ENCODE results near the gene TLL1.

Gene TLL1

GRCh38 chr4:165971933-165972332 lies 98.9 kb downstream of the TLL1 start:
- DNase-seq (ENCODE audit: low read depth in 2 of 2): no peak

- no peak for DNase-seq (ENCODE audit: low read depth in 2 of 2)
Measured at GRCh38 chr4:165972747-165973146, 99.7 kb downstream of the TLL1 start.

- DNase-seq (ENCODE audit: low read depth in 2 of 2): no peak
Measured at GRCh38 chr4:165982934-165983333, 109.9 kb downstream of the TLL1 start.

GRCh38 chr4:165986956-165987698 lies 114.1 kb downstream of the TLL1 start:
- DNase-seq (ENCODE audit: low read depth in 2 of 2): no peak

- DNase-seq (ENCODE audit: low read depth in 2 of 2): no peak
Measured at GRCh38 chr4:165991325-165992180, 118.5 kb downstream of the TLL1 start.

- no peak for DNase-seq (ENCODE audit: low read depth in 2 of 2)
Measured at GRCh38 chr4:165992283-165992682, 119.2 kb downstream of the TLL1 start.

GRCh38 chr4:165994701-165995100 lies 121.7 kb downstream of the TLL1 start:
- DNase-seq (ENCODE audit: low read depth in 2 of 2): no peak

GRCh38 chr4:166003811-166004210 lies 130.8 kb downstream of the TLL1 start:
- DNase-seq (ENCODE audit: low read depth in 2 of 2): no peak

GRCh38 chr4:166006217-166006616 lies 133.2 kb downstream of the TLL1 start:
- DNase-seq (ENCODE audit: low read depth in 2 of 2): no peak

GRCh38 chr4:166008510-166008909 lies 135.5 kb downstream of the TLL1 start:
- no peak for DNase-seq (ENCODE audit: low read depth in 2 of 2)

- DNase-seq (ENCODE audit: low read depth in 2 of 2): no peak
Measured at GRCh38 chr4:166012129-166013030, 139.3 kb downstream of the TLL1 start.

- DNase-seq (ENCODE audit: low read depth in 2 of 2): no peak
Measured at GRCh38 chr4:166014411-166014810, 141.4 kb downstream of the TLL1 start.

- no peak for DNase-seq (ENCODE audit: low read depth in 2 of 2)
Measured at GRCh38 chr4:166017804-166018203, 144.8 kb downstream of the TLL1 start.

GRCh38 chr4:166019441-166020220 lies 146.6 kb downstream of the TLL1 start:
- no peak for DNase-seq (ENCODE audit: low read depth in 2 of 2)

GRCh38 chr4:166021617-166022016 lies 148.6 kb downstream of the TLL1 start:
- no peak for DNase-seq (ENCODE audit: low read depth in 2 of 2)

- DNase-seq (ENCODE audit: low read depth in 2 of 2): no peak
Measured at GRCh38 chr4:166034965-166035364, 161.9 kb downstream of the TLL1 start.

GRCh38 chr4:166039822-166040221 lies 166.8 kb downstream of the TLL1 start:
- no peak for DNase-seq (ENCODE audit: low read depth in 2 of 2)

GRCh38 chr4:166042510-166043055 lies 169.5 kb downstream of the TLL1 start:
- no peak for DNase-seq (ENCODE audit: low read depth in 2 of 2)

GRCh38 chr4:166043801-166044200 lies 170.8 kb downstream of the TLL1 start:
- DNase-seq (ENCODE audit: low read depth in 2 of 2): no peak

GRCh38 chr4:166044871-166045270 lies 171.8 kb downstream of the TLL1 start:
- DNase-seq (ENCODE audit: low read depth in 2 of 2): no peak

- no peak for DNase-seq (ENCODE audit: low read depth in 2 of 2)
Measured at GRCh38 chr4:166045457-166045856, 172.4 kb downstream of the TLL1 start.
